Measurements from ENCODE around the gene EXOSC2.
"Not testable (repeated sequence)": the region's sequence is repeated elsewhere in the genome, so short reads cannot be mapped to it uniquely, and the experiment has no call there.

Gene EXOSC2

GRCh38 chr9:130682421-130683121 is 11.0 kb upstream of the EXOSC2 start:
- no peaks in the 10 kb centered on the region for H3K9me3 ChIP-seq (ENCODE audit: insufficient read depth, low read length)
- H3F3A ChIP-seq (ENCODE audit: insufficient read depth) = no peaks in the 10 kb centered on the region; the same call in 1 of the 2 replicates
- peak overlapping the region; percentile 90 for H3K4me2 ChIP-seq (ENCODE audit: low read depth, low read length, poor library complexity, severe bottlenecking)
- H3K36me3 ChIP-seq (ENCODE audit: low read length) = no peaks in the 10 kb centered on the region
- H3K9ac ChIP-seq (ENCODE audit: low read length) = peak overlapping the region; percentile 72; the same call in 1 of the 2 replicates
- peak overlapping the region; percentile 99 for H2AFZ ChIP-seq (ENCODE audit: low read depth, low read length, severe bottlenecking)
- no peaks in the 10 kb centered on the region for H3K27me3 ChIP-seq (ENCODE audit: low read length)
- H3K27ac ChIP-seq (ENCODE audit: low read depth, low read length) = no peak overlapping the region
- TF ChIP-seq EZH2phosphoT487 (conservative IDR thresholded peaks at IDR 0.05; ENCODE audit: low read length) = no peak
- peak; percentile 69 for TF ChIP-seq CTCF (IDR thresholded peaks at IDR 0.05; ENCODE audit: insufficient read depth, low read length, poor library complexity, severe bottlenecking)
- no peaks in the 10 kb centered on the region for H3K79me2 ChIP-seq (ENCODE audit: insufficient read depth, low read length)
- no peaks in the 10 kb centered on the region for H4K20me1 ChIP-seq (ENCODE audit: low read depth, low read length)
- no peaks in the 10 kb centered on the region for H3K9me2 ChIP-seq (replicated peaks; ENCODE audit: insufficient read depth, low read length)
- H3K4me3 ChIP-seq (ENCODE audit: insufficient read depth, low read length, poor library complexity, severe bottlenecking) = peak overlapping the region; percentile 68

- Histone ChIP-seq H3K4me2 (ENCODE audit: low read depth, low read length, poor library complexity, severe bottlenecking) (no peak overlapping the region), H3K27ac (ENCODE audit: low read depth, low read length) (no peak overlapping the region), H4K20me1 (ENCODE audit: low read depth, low read length) (no peaks in the 10 kb centered on the region), H3K4me3 (ENCODE audit: insufficient read depth, low read length, poor library complexity, severe bottlenecking) (no peak overlapping the region), H3K79me2 (ENCODE audit: insufficient read depth, low read length) (no peaks in the 10 kb centered on the region), H2AFZ (ENCODE audit: low read depth, low read length, severe bottlenecking) (no peak overlapping the region), H3K9me3 (ENCODE audit: insufficient read depth, low read length) (no peaks in the 10 kb centered on the region), H3F3A (ENCODE audit: insufficient read depth) (no peaks in the 10 kb centered on the region; the same call in 1 of the 2 replicates), H3K36me3 (ENCODE audit: low read length) (no peaks in the 10 kb centered on the region), H3K9ac (ENCODE audit: low read length) (no peak overlapping the region), H3K27me3 (ENCODE audit: low read length) (no peaks in the 10 kb centered on the region), H3K9me2 (replicated peaks; ENCODE audit: insufficient read depth, low read length) (no peaks in the 10 kb centered on the region)
- no peak for TF ChIP-seq CTCF (IDR thresholded peaks at IDR 0.05; ENCODE audit: insufficient read depth, low read length, poor library complexity, severe bottlenecking)
- TF ChIP-seq EZH2phosphoT487 (conservative IDR thresholded peaks at IDR 0.05; ENCODE audit: low read length) = no peak
These were observed 8.5 kb upstream of the EXOSC2 start for GRCh38 chr9:130685104-130685503.

GRCh38 chr9:130685945-130686344 is 7.6 kb upstream of the EXOSC2 start:
- H3K9me3 ChIP-seq (ENCODE audit: insufficient read depth, low read length) = not testable (repeated sequence)

GRCh38 chr9:130687615-130688014 is 6.0 kb upstream of the EXOSC2 start:
- no peaks in the 10 kb centered on the region for H3K27me3 ChIP-seq (ENCODE audit: low read length)

More at GRCh38 chr9:130685945-130686344, 7.6 kb upstream of the EXOSC2 start:
- not testable (repeated sequence) for H3K36me3 ChIP-seq (ENCODE audit: low read length); H3K9me2 ChIP-seq (replicated peaks; ENCODE audit: insufficient read depth, low read length); H3K27ac ChIP-seq (ENCODE audit: low read depth, low read length); H3K9ac ChIP-seq (ENCODE audit: low read length); H3K79me2 ChIP-seq (ENCODE audit: insufficient read depth, low read length); H3K27me3 ChIP-seq (ENCODE audit: low read length); H3K4me3 ChIP-seq (ENCODE audit: insufficient read depth, low read length, poor library complexity, severe bottlenecking); H3K4me2 ChIP-seq (ENCODE audit: low read depth, low read length, poor library complexity, severe bottlenecking); H2AFZ ChIP-seq (ENCODE audit: low read depth, low read length, severe bottlenecking); H3F3A ChIP-seq (ENCODE audit: insufficient read depth); H4K20me1 ChIP-seq (ENCODE audit: low read depth, low read length)

More at GRCh38 chr9:130687615-130688014, 6.0 kb upstream of the EXOSC2 start:
- TF ChIP-seq CTCF (IDR thresholded peaks at IDR 0.05; ENCODE audit: insufficient read depth, low read length, poor library complexity, severe bottlenecking) = no peak
- TF ChIP-seq EZH2phosphoT487 (conservative IDR thresholded peaks at IDR 0.05; ENCODE audit: low read length) = no peak
- 0 out of 2 replicates have a peak, but pooled peaks cover 4% of the 10 kb centered on the region for H3K9me3 ChIP-seq (ENCODE audit: insufficient read depth, low read length)
- H3K79me2 ChIP-seq (ENCODE audit: insufficient read depth, low read length) = no peaks in the 10 kb centered on the region
- no peaks in the 10 kb centered on the region for H4K20me1 ChIP-seq (ENCODE audit: low read depth, low read length)
- no peak overlapping the region for H3K9ac ChIP-seq (ENCODE audit: low read length)
- H3K4me3 ChIP-seq (ENCODE audit: insufficient read depth, low read length, poor library complexity, severe bottlenecking) = no peak overlapping the region
- no peak overlapping the region for H3K27ac ChIP-seq (ENCODE audit: low read depth, low read length)
- no peak overlapping the region for H2AFZ ChIP-seq (ENCODE audit: low read depth, low read length, severe bottlenecking)
- no peaks in the 10 kb centered on the region for H3F3A ChIP-seq (ENCODE audit: insufficient read depth)
- H3K4me2 ChIP-seq (ENCODE audit: low read depth, low read length, poor library complexity, severe bottlenecking) = no peak overlapping the region
- no peaks in the 10 kb centered on the region for H3K36me3 ChIP-seq (ENCODE audit: low read length)
- no peaks in the 10 kb centered on the region for H3K9me2 ChIP-seq (replicated peaks; ENCODE audit: insufficient read depth, low read length)

All from SU-DHL-6 (cell line).